Adrenal gland (tissue), 12 donors: ENCODE results near the gene UBXN2A. TPM values are rescaled to one million over a fixed set of nuclear protein-coding genes. Genes with fewer than 3 reads are reported as not detected.
A peak's percentile ranks its signal among the peaks of the same experiment; 100 is the strongest.

Experiments used
- DNase-seq, 7 donors: peaks; one replicate each; pipeline ENCODE4 v3.0.0-alpha.2; 2019 to 2020
- H3K27ac ChIP-seq, 5 donors: fragments of 200-600 bp; sonication (generic) in 4 of 5; 1 replicate in 3 of 5; 2 replicates in 2 of 5; pipeline versions ENCODE4 v1.5.1 to v1.8.0; 2016 to 2020; ENCODE audit warnings: mild to moderate bottlenecking in 1 of 5
- H3K27me3 ChIP-seq: fragments of 200-600 bp; 2 replicates; pipeline ENCODE4 v1.8.0; 2021
- H3K36me3 ChIP-seq, 2 donors: fragments of 200-600 bp; replicated peaks in 1 of 2; 1 replicate in 1 of 2; 2 replicates in 1 of 2; pipeline versions ENCODE4 v1.5.1 to v1.8.0; 2018 to 2022
- H3K4me1 ChIP-seq, 2 donors: fragments of 200-600 bp; replicated peaks in 1 of 2; 1 replicate in 1 of 2; 2 replicates in 1 of 2; pipeline versions ENCODE4 v1.5.1 to v1.8.0; 2018 to 2021
- H3K4me3 ChIP-seq, 4 donors: fragments of 200-600 bp; sonication (generic) in 3 of 4; one replicate each; pipeline ENCODE4 v1.5.1; 2016 to 2018
- H3K9me3 ChIP-seq, 3 donors: fragments of 200-600 bp; sonication (generic) in 1 of 3; replicated peaks in 1 of 3; 1 replicate in 2 of 3; 2 replicates in 1 of 3; pipeline versions ENCODE4 v1.5.1 to v1.8.0; 2016 to 2021
- CTCF ChIP-seq, 6 experiments: fragments of 450-650 bp in 4 of 6; fragments of 200-600 bp in 2 of 6; sonication (generic) in 1 of 6; IDR thresholded peaks; 1 replicate in 5 of 6; 2 replicates in 1 of 6; pipeline versions ENCODE4 v1.5.1 to v1.8.0; 2016 to 2021; ENCODE audit warnings: antibody characterized with exemption in 6 of 6, mild to moderate bottlenecking in 2 of 6, moderate library complexity in 1 of 6
- POLR2A ChIP-seq, 2 donors: fragments of 450-650 bp; IDR thresholded peaks; one replicate each; pipeline ENCODE4 v1.6.1; 2017; ENCODE audit warnings: antibody characterized with exemption in 2 of 2, mild to moderate bottlenecking in 2 of 2, moderate library complexity in 1 of 2
- WGBS, 4 donors: extraction: QIAGEN DNeasy Blood & Tissue Kit in 2 of 4; methylation state at CpG; one replicate each; pipeline versions ENCODE4 v1.1.5 to v1.1.7; 2013 to 2017; 5-methylcytosine and 5-hydroxymethylcytosine counted together
- intact Hi-C, 2 donors: fragments of 100-400 bp; cut with DNase I; formaldehyde crosslinking; loops; one replicate each; pipeline versions ENCODE4 v1.14.1 to v1.15.0; 2022 to 2023
- polyA plus RNA-seq, 3 donors: library from polyadenylated mRNA; stranded (reverse); fragments of 200-250 nt in 2 of 3; fragments of 350-450 nt in 1 of 3; fragmentation: Illumina TruSeq in 1 of 3; extraction: RNeasy Lipid Tissue Mini Kit (QIAGEN cat#74804) in 1 of 3; gene quantifications; one replicate each; pipeline ENCODE4 v1.2.3, GENCODE V29; 2013 to 2014
- total RNA-seq, 9 donors: library from RNA; depleted of rRNA in 4 of 9; stranded (reverse); fragments of >200 nt in 4 of 9; fragments of 120-200 nt in 1 of 9; fragmentation: NEBNext Ultra II Directional in 1 of 9; extraction: Animal tissue kit (Norgen Biotek cat#: 25700) in 1 of 9; gene quantifications; one replicate each; pipeline versions ENCODE4 v1.1.0 to v1.2.4, GENCODE V29; 2013 to 2023
- donor health status: healthy with polysubstance abuse.
- donor health status: Bipolar disorder and iron deficiency.
- donor health status: DM: yes; HTN: yes; CAD: no.
- donor health status: DM: no; HTN: no; CAD: no.
- donor health status: DM: no; HTN: no; CAD: no.
- donor health status: DM: yes; HTN: yes; CAD: no.

The UBXN2A gene
- total and polyA plus RNA-seq, 12 donors: 5.4 to 17.3 (median 11.0) TPM

- DNase-seq: no peak
- H3K4me3 ChIP-seq: peak overlapping the region in 1 of 4 donors; percentile 83
- H3K4me1 ChIP-seq: peaks cover 0 to 16% of the 10 kb centered on the region in 2 donors
- H3K9me3 ChIP-seq: no peaks in the 10 kb centered on the region
- no peak overlapping the region for H3K27ac ChIP-seq
- intact Hi-C loops: no loop called here
- TF ChIP-seq POLR2A (IDR thresholded peaks at IDR 0.05) (no peak), CTCF (IDR thresholded peaks at IDR 0.05) (no peak)
- H3K27me3 ChIP-seq: no peaks in the 10 kb centered on the region
- WGBS, 4 donors: 67 to 82% (median 80%) methylated on average over 6 to 11 of the region's 11 CpGs
- H3K36me3 ChIP-seq: no peaks in the 10 kb centered on the region
Observed at GRCh38 chr2:24045511-24046508, 105.5 kb downstream of the UBXN2A start.

GRCh38 chr2:24046599-24046929, 106.3 kb downstream of the UBXN2A start:
- Histone ChIP-seq H3K36me3 (no peaks in the 10 kb centered on the region), H3K4me3 (peak overlapping the region in 2 of 4 donors; percentile 46 to 83), H3K4me1 (peaks cover 0 to 16% of the 10 kb centered on the region in 2 donors), H3K27ac (peak overlapping the region in 2 of 5 donors; percentile 71 to 82), H3K27me3 (no peaks in the 10 kb centered on the region), H3K9me3 (no peaks in the 10 kb centered on the region)
- TF ChIP-seq CTCF (IDR thresholded peaks at IDR 0.05) (no peak), POLR2A (IDR thresholded peaks at IDR 0.05) (no peak)
- no peak for DNase-seq
- 0 to 4% (median 1%) methylated on average over 2 of the region's 2 CpGs for WGBS, 4 donors
- intact Hi-C loops: no loop called here

- peak within 1 kb of the TSS in 3 of 5 donors; percentile 52 to 82 (median 71) for H3K27ac ChIP-seq
- H3K36me3 ChIP-seq: no peaks in the 10 kb centered on the region
- peaks cover 0 to 16% of the 10 kb centered on the region in 2 donors for H3K4me1 ChIP-seq
- intact Hi-C loops: no loop called here
- peak; percentile 94 to 99 (median 98) for DNase-seq
- H3K9me3 ChIP-seq: no peaks in the 10 kb centered on the region
- TF ChIP-seq POLR2A (IDR thresholded peaks at IDR 0.05) (peak; percentile 54 to 81), CTCF (IDR thresholded peaks at IDR 0.05) (no peak)
- WGBS, 4 donors: 0 to 1% (median 1%) methylated on average over 27 to 38 of the region's 38 CpGs
- no peaks in the 10 kb centered on the region for H3K27me3 ChIP-seq
- peak within 1 kb of the TSS; percentile 46 to 91 (median 79) for H3K4me3 ChIP-seq
Observed at GRCh38 chr2:24046930-24047702, 106.9 kb downstream of the UBXN2A start, which contains the start of gene WDCP. TSS of gene WDCP (minus strand) at chr2:24047391. CDS start at chr2:24039494, 7,897 bp downstream.

- no peak for TF ChIP-seq POLR2A (IDR thresholded peaks at IDR 0.05)
- no peak for TF ChIP-seq CTCF (IDR thresholded peaks at IDR 0.05)
- WGBS, 4 donors: 41 to 48% (median 42%) methylated on average over 8 of the region's 8 CpGs
- H3K36me3 ChIP-seq: no peaks in the 10 kb centered on the region
- no peak overlapping the region for H3K27ac ChIP-seq
- DNase-seq: no peak
- H3K9me3 ChIP-seq: no peaks in the 10 kb centered on the region
- H3K27me3 ChIP-seq: no peaks in the 10 kb centered on the region
- peaks cover 0 to 16% of the 10 kb centered on the region in 2 donors for H3K4me1 ChIP-seq
- peak overlapping the region in 2 of 4 donors; percentile 46 to 83 for H3K4me3 ChIP-seq
- intact Hi-C loops: no loop called here
Observed at GRCh38 chr2:24047703-24048033, 107.4 kb downstream of the UBXN2A start.
